Endothelial cell of umbilical vein (primary cell): ENCODE data around the gene NIPA2.
"Not testable (repeated sequence)": the region's sequence is repeated elsewhere in the genome, so short reads cannot be mapped to it uniquely, and the experiment has no call there.

ENCODE experiments used
- POLR2A ChIP-seq: IDR thresholded peaks from 2 replicates; pipeline ENCODE4 v1.6.1; 2012; ENCODE audit warnings: low read depth, mild to moderate bottlenecking, control low read depth, low read length
- POLR2AphosphoS5 ChIP-seq: IDR thresholded peaks from 2 replicates; pipeline ENCODE4 v1.6.1; 2012; ENCODE audit warnings: low read depth, mild to moderate bottlenecking, control low read depth, low read length, moderate library complexity; ENCODE audit not compliant: insufficient read depth
- TF ChIP-seq, protein P1 (sequence below), 2 donors: IDR thresholded peaks; 1 replicate in 1 of 2; 2 replicates in 1 of 2; pipeline ENCODE4 v1.5.1; 2011; ENCODE audit warnings: low read length in 2 of 2, mild to moderate bottlenecking in 2 of 2, moderate library complexity in 2 of 2, control low read depth in 1 of 2, inconsistent platforms in 1 of 2, low read depth in 1 of 2; ENCODE audit not compliant: insufficient read depth in 1 of 2; ENCODE audit errors: extremely low read depth in 1 of 2

DNA sequence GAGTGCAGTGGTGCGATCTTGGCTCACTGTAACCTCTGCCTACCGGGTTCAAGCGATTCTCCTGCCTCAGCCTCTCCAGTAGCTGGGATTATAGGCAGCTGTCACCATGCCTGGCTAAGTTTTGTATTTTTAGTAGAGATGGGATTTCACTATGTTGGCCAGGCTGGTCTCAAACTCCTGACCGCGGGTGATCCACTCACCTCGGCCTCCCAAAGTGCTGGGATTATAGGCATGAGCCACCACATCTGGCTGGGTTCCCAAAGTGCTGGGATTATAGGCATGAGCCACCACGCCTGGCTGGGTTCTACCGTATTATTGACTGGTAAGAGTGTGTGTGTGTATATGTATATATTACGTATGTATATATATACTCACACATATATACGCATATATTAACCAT, 35.5 kb upstream of the NIPA2 start:
- not testable (repeated sequence) for TF ChIP-seq POLR2A, POLR2AphosphoS5
- TF ChIP-seq, protein P1, sequence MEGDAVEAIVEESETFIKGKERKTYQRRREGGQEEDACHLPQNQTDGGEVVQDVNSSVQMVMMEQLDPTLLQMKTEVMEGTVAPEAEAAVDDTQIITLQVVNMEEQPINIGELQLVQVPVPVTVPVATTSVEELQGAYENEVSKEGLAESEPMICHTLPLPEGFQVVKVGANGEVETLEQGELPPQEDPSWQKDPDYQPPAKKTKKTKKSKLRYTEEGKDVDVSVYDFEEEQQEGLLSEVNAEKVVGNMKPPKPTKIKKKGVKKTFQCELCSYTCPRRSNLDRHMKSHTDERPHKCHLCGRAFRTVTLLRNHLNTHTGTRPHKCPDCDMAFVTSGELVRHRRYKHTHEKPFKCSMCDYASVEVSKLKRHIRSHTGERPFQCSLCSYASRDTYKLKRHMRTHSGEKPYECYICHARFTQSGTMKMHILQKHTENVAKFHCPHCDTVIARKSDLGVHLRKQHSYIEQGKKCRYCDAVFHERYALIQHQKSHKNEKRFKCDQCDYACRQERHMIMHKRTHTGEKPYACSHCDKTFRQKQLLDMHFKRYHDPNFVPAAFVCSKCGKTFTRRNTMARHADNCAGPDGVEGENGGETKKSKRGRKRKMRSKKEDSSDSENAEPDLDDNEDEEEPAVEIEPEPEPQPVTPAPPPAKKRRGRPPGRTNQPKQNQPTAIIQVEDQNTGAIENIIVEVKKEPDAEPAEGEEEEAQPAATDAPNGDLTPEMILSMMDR (IDR thresholded peaks at IDR 0.05; ENCODE audit: extremely low read depth in 1 of 2, insufficient read depth in 1 of 2, low read depth in 1 of 2, low read length in 2 of 2): not testable (repeated sequence)
